ENCODE results near the gene LRP8.
A peak's percentile ranks its signal among the peaks of the same experiment; 100 is the strongest.

The LRP8 gene

DNA sequence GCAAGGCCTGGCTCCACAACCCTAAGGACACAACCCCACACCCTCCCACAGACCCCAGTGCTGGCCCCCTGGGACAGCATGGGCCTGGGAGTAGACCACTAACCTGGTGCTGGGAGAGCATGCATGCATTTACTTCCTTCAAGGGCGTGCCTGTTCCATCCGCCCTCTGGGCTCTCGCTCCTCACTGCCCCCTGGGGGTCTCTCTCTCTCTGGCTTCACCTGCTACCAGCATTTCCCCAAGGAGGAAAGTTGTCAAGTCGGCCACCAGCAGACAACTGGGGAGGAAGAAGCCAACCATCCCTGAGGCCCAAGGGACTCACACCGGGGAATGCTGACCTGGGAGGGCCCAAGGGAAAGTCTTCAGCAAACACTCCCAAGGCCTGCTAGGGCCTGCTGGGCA is 6.5 kb downstream of the LRP8 start:
- DNase-seq, result no peak

DNA sequence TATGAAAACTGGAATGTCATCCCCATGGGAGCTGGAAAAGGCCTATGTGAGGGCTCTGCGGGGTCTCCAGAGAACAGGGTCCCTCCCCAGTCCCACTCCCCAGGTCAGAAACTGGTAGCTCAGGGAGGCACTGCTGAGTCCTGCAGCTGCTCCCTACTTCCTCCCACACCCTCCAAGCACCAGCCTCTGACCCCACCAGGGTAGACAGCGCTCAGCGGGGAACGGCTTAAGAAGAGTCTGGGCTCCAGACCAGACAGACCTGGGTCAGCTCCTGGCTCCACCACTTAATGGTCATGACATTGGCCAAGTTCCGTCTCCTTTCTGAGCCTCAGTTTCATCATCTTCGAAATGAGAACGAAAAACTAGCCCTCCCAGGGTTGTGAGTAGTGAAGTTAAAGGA is 7.2 kb downstream of the LRP8 start:
- DNase-seq, result no peak

GRCh38 chr1:53319296-53320101 is 8.4 kb downstream of the LRP8 start:
- no peak for DNase-seq

DNA sequence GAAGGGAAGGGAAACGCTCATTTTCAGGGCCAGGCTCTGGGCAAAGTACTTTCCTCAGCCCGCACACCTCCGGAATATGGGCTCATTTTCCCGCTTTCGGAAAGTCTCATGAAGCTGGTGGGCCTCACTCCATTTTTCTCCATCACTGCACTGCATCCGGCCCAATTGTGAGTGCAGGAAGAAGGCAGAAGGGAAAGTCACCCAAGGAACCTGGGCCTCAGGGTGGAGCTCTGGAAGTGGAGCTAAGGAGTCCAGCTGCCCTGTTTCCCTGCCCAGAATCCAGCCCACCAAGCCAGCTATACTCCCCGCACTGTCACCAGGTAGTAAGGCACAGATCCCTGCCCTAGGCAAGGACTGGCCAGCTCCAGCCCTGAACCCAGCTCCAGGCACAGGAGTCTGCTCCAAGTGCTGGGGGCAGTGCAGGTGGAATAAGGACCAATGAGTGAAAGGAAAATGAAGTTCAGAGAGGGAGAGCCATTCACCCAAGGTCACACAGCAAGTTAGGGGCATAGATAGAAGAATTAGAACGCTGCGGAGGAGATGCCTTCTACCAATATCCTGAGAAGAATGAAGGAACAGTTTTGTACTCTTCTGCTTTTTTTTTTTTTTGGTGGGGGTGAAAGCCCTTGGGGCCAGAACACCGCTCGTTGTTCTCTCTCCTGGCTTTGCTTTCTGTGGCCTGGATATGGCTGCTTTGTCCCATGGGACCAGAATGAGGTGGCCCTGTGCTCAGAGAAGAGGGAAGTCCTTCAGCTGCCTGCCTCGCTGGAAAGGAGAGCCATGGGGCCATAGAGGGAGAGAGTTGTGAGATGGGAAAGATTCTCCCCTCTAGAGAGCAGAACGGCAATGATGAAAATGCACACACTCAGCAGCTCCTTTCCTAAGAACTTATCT is 10.0 kb downstream of the LRP8 start:
- no peak for DNase-seq

DNA sequence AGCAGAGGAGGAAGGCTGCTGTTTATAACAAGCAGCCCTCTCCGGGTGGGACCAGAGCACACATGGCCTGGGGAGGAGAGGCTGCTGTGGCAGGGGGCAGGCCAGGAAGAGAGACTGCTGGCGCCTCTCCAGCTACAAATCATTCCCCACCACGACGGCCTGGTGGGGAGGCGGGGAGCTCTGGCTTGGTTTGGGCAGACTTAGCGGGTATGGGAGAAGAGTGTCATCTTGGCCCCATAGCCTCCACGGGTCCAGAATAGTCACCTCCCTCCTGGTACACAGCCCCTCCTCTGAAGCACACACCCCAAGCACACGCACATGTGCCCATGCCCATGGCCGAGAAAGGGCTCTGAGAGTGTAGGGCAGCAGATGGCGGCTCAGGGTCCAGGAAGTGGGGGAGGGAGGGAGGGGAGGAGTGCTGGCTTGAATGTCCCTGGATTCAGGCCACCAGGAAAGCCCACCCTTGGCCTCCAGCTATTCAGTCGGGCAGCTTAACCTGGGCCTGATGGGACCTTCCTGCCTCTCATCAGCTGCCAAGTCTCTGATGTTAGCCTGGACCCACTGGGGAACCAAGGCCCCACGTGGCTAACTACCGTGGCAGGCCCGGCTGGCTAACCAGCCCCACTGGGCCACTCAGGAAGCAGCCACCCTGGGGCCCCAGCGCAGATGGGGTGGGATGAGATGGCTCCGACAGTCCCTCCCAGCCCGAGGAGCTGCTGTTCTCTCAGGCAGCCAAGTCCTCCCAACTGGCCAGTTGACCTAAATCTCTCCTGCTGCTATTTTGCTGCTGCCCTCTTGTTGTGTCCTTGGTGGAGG is 10.9 kb downstream of the LRP8 start:
- no peak for DNase-seq

DNA sequence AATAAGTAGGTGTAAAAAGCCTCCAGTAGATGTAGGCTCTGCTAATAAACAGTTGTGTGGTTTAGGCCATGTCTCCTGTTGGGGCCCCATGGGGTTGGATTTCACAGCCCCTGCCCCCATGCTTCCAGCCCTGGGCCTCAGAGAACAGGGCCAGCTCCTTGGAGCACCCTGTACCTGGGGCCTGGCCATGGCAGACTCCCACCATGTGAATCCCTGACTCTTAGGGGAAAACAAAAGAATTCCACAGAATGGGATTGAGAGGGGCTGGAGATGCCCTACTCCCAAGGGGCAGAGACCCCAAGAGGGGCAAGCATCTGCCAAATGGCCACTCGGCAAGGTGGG is 11.5 kb downstream of the LRP8 start:
- DNase-seq, result no peak

- DNase-seq, result peak; percentile 42
These were observed 12.1 kb downstream of the LRP8 start for GRCh38 chr1:53315456-53316423.

GRCh38 chr1:53315046-53315445 is 12.8 kb downstream of the LRP8 start:
- no peak for DNase-seq

DNA sequence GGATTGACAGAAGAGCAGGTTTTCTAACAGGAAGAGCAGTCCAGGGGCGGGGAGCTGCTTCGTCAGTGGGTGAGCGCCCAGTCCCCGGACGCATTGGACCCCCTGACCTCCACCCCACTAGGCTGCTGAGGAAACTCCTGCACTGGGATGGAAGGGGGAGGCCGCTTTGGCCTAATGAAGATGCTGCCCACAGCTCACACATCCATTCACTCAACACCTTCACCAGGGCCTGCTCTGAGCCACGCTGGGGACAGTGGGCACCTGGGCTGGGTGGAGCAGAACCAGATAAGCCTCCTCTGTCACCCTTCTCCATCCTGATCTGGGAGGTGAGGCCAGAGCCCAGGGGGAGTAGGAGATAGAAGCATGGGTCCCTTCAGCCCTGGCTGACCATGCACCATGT is 13.3 kb downstream of the LRP8 start:
- no peak for DNase-seq

DNA sequence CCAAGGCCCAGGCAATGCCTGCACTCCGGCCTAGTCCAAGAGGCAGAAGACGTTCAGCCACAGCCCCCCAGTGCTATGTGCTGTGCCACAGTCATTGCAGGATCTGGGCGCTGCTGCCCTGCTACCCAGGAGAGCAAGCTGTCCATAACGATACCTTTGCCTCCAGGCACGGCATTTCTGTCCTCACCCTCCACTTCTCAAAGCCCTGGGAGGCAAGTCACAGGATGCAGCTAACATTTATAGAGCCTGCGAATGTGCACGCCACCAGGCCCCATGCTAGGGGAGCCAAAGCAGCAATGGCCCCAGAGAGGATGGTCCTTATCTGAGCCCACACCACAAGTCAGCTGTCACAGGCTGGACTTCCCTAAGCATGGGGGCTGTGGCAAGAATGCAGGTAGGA is 13.8 kb downstream of the LRP8 start:
- DNase-seq, result no peak

GRCh38 chr1:53313556-53313955 is 14.3 kb downstream of the LRP8 start:
- DNase-seq, result no peak

GRCh38 chr1:53311702-53312305 is 16.1 kb downstream of the LRP8 start:
- no peak for DNase-seq

DNA sequence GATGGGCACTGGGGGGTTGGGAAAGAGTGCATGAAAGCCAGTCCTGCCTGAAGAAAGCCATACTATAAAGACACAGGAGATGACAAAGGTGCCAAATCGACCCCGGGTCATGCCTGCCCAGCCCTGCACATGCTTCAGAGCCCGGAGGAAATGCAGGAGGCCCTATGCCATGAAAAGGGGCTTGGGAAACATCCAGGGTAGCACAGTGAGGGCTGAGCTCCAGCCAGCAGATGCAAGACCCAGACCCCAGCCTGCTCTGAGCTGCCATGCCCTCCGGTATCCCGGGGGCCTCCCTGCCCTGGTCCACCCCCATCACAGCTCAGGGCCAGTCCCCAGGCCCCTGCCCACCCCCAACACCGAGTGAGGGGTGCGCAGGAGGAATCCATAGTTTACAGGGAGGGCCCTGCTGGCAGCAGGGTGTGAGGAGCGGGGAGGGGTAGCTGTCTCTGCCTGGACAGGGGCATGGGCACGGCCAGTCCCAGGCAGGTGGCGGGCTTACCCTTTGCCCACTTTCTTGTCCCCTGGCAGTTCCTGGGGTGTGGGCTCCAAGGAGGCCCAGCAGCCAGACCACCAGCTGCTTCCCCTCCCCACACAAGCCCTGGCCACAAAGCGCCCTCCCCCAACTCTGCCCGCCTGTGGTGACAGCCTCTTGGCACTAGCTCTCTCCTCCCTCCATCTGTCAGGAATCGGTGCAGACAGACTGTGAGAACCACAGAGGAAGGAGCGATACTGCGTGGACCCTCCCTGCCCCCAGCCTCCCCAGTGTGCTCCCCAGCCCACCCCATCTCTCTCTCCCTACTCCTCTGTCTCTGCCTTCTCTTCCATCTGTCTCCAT is 16.8 kb downstream of the LRP8 start:
- no peak for DNase-seq

GRCh38 chr1:53309802-53310201 is 18.1 kb downstream of the LRP8 start:
- no peak for DNase-seq

DNA sequence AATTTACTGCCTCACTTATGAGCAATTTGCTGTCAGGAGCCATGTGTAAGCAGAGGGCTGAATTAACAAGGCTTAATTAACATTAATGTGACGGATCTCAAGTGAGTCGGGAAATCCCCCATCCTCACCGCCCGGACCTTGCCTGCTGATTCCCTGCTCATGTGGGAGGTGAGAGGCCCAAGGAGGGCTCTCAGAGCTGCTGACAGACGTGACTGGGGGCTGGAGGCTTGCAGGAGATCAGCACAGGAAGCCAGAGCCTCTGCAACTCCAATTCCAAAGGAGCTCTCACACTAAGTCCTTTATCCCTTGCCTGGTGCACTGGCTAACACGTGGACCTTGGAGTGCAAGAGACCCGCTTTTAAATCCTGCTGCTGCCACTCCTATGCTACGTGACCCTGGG is 19.4 kb downstream of the LRP8 start:
- DNase-seq, result no peak

GRCh38 chr1:53307037-53307436 is 20.8 kb downstream of the LRP8 start:
- DNase-seq, result no peak

DNA sequence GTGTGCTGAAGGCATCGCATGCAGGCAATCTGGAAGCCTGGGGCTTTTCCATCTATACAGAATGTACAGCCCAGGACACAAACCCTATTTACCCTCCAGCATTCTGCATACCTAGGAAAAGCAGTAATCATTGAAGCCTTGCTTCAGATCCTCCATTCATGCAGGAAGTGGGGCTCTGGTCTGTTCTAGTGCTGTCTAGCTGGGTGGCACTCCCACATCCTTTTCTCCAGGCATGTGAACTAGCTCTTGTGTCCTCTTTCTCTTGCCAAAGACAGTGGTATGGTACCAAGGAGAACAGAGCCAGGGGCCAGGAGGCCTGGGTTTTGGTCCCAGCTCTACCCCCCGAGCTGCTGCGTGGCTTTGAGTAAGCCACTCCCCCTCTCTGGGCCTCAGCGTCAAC is 21.7 kb downstream of the LRP8 start:
- DNase-seq, result peak; percentile 64

GRCh38 chr1:53305650-53306049 is 22.2 kb downstream of the LRP8 start:
- peak; percentile 96 for DNase-seq

GRCh38 chr1:53304527-53304926 is 23.3 kb downstream of the LRP8 start:
- DNase-seq, result no peak

DNA sequence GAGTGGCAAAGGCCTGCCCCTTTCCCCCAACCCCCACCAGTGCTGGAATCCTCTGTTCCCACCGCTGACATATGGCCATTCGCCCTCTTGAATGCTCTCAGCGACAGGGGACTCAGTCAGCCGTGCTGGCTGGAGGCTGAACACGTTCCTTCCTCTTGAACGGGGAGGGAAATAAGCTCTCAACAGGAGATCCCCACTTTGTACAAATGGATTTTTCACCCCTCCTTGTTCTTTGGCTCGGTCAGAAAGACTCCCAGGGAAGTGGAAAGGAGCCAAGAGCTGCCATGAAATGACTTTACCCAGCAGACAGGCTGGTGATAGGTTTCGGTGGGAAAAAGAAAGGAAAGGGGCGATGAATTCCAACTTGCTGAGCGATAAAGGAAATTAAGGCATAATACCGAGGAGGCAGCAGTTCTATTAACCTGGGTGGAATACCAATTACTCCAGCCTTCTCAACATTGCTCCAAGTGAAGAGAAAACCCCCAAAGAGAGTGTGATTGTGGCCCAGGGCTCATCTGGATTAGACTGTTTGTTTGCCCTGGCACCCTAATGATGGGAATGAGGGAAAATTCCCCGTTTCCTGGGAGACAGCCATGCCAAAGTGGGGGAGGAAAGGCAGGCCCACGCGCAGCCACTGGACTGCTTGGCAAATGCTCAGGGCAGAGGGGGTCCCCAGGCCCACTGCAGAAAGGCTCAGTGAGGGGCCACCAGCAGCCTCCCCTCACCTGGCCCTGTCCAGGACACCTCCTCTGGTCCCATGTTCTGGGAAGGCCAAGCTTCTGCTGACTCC is 23.9 kb downstream of the LRP8 start:
- DNase-seq, result no peak

Data from NCI-H2029 (cell line).